Fibroblast of mammary gland (primary cell): Measurements from ENCODE around the gene AJM1.
"Not testable (repeated sequence)": the region's sequence is repeated elsewhere in the genome, so short reads cannot be mapped to it uniquely, and the experiment has no call there.

Source experiments
- DNase-seq: peaks from one replicate; pipeline ENCODE4 v3.0.0-alpha.2; 2010; ENCODE audit warnings: low read depth
- H3K4me3 ChIP-seq: 2 replicates; pipeline ENCODE4 v1.5.1; 2011; ENCODE audit warnings: low read depth, mild to moderate bottlenecking, low read length, moderate library complexity; ENCODE audit not compliant: control insufficient read depth
- CTCF ChIP-seq: conservative IDR thresholded peaks from 2 replicates; pipeline ENCODE4 v1.5.1; 2011; ENCODE audit warnings: low read depth, low read length, inconsistent platforms; ENCODE audit not compliant: control insufficient read depth, insufficient read depth

Gene AJM1

GRCh38 chr9:136862849-136863622, 20.8 kb downstream of the AJM1 start:
- DNase-seq: no peak
- no peak for TF ChIP-seq CTCF
- H3K4me3 ChIP-seq: no peak overlapping the region

- DNase-seq: no peak
- H3K4me3 ChIP-seq: no peak overlapping the region
- no peak for TF ChIP-seq CTCF
These were observed 21.5 kb downstream of the AJM1 start for GRCh38 chr9:136863623-136864273.

DNA sequence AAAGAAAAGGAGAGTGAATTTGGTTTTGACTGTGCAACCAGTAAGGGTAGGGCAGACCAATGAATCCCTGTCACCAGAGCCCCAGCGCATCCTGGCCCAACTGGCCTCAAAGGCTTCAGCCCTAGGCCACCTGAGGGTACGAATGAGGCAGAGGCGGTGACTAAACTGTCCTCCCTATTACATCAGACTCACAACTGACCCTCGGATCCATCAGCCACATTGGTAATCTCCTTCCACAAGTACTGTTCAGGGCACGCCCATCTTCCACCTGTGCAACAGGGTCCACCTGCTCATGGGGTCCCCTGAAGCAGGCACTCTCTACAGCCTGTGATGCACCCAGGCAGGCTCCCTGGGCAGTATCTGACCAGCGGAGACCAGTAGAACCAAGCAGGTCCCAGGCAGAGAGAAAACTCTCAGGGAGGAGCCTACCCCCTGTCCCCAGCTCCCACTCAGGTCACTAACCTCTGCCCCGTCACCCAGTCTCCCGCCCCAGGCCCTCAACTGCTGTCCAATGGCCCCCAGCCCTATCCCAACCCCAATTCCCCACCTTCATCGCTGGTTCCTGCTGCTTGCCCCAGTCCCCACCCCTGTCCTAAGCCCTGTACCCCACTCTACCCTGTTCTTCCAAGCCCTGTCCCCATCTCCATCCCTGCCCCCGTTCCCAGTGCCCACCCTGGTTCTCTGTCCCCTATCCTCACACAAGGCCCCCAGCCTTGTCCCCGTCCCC, 22.9 kb downstream of the AJM1 start:
- no peak for TF ChIP-seq CTCF
- H3K4me3 ChIP-seq: peak overlapping the region; percentile 67
- no peak for DNase-seq

- DNase-seq: no peak
- no peak for TF ChIP-seq CTCF
- H3K4me3 ChIP-seq: peak overlapping the region; percentile 67
These were observed 23.5 kb downstream of the AJM1 start for GRCh38 chr9:136865768-136866103.

DNA sequence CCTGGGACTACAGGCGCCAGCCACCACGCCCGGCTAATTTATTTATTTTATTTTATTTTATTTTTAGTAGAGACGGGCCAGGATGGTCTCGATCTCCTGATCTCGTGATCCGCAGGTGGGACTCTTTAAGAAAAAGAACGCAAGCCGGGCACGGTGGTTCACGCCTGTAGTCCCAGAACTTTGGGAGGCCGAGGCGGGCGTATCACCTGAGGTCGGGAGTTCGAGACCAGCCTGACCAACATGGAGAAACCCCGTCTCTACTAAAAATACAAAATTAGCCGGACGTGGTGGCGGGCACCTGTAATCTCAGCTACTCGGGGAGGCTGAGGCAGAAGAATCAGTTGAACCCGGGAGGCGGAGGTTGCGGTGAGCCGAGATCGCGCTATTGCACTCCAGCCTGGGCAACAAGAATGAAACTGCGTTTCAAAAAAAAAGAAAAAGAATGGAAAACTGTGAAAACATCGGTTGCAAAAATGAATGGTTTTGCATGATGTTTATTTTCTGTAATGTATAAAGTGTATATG, 24.7 kb downstream of the AJM1 start:
- H3K4me3 ChIP-seq: peak overlapping the region; percentile 46

GRCh38 chr9:136867480-136867879, 25.2 kb downstream of the AJM1 start:
- no peak for DNase-seq
- H3K4me3 ChIP-seq: no peak overlapping the region
- no peak for TF ChIP-seq CTCF

More for the DNA sequence above, 24.7 kb downstream of the AJM1 start:
- not testable (repeated sequence) for DNase-seq

DNA sequence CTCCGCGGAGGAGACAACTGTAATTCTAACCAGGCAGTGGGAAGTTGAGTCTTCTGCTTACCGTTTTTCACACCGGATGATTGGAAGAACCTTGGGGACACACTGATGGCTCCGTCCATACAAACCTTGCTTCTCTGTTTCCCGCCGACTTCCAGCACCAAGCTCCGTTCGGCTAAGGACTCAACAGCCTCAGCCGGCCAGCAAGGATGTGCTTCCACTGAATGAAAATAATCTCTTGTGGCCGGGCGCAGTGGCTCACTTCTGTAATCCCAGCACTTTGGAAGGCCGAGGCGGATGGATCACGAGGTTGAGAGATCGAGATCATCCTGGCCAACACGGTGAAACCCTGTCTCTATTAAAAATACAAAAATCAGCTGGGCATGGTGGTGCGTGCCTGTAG, 25.6 kb downstream of the AJM1 start:
- no peak for TF ChIP-seq CTCF
- no peak for DNase-seq
- no peak overlapping the region for H3K4me3 ChIP-seq
